Endothelial cell (in vitro differentiated cells): ENCODE data around the gene WWP2. TPM values are rescaled to one million over a fixed set of nuclear protein-coding genes. Genes with fewer than 3 reads are reported as not detected.

ENCODE experiments used
- DNase-seq: peaks from one replicate; pipeline ENCODE4 v3.0.0; 2021; ENCODE audit warnings: low spot score
- H3K27ac Mint-ChIP-seq: one replicate; pipeline ENCODE4 v1.8.0; 2021; ENCODE audit warnings: mixed read lengths, inconsistent platforms; ENCODE audit not compliant: unreplicated experiment
- H3K27me3 Mint-ChIP-seq: one replicate; pipeline ENCODE4 v1.8.0; 2021; ENCODE audit warnings: mild to moderate bottlenecking, moderate library complexity, mixed read lengths, inconsistent platforms; ENCODE audit not compliant: unreplicated experiment
- H3K36me3 Mint-ChIP-seq: one replicate; pipeline ENCODE4 v1.8.0; 2021; ENCODE audit warnings: mild to moderate bottlenecking, low read depth, mixed read lengths, inconsistent platforms; ENCODE audit not compliant: unreplicated experiment
- H3K4me1 Mint-ChIP-seq: one replicate; pipeline ENCODE4 v1.8.0; 2021; ENCODE audit warnings: mild to moderate bottlenecking, mixed read lengths, inconsistent platforms; ENCODE audit not compliant: unreplicated experiment
- H3K4me3 Mint-ChIP-seq: one replicate; pipeline ENCODE4 v1.8.0; 2021; ENCODE audit warnings: mild to moderate bottlenecking, mixed read lengths, inconsistent platforms; ENCODE audit not compliant: unreplicated experiment
- H3K9me3 Mint-ChIP-seq: one replicate; pipeline ENCODE4 v1.8.0; 2021; ENCODE audit warnings: mixed read lengths, inconsistent platforms; ENCODE audit not compliant: unreplicated experiment
- total RNA-seq: library from RNA; stranded (reverse); fragmentation: NEBNext Ultra II Directional; extraction: Animal tissue kit (Norgen Biotek cat#: 25700); gene quantifications from one replicate; pipeline ENCODE4 v1.2.1, GENCODE V29; 2021; ENCODE audit not compliant: unreplicated experiment
- TF ChIP-seq, protein P1 (sequence below): fragments of 200-600 bp; sonication (generic); IDR thresholded peaks from one replicate; pipeline ENCODE4 v1.5.0; 2021; ENCODE audit warnings: antibody characterized with exemption; ENCODE audit not compliant: unreplicated experiment

The WWP2 gene
- total RNA-seq, 1 donor from 2014 or later = 35.3 TPM

DNA sequence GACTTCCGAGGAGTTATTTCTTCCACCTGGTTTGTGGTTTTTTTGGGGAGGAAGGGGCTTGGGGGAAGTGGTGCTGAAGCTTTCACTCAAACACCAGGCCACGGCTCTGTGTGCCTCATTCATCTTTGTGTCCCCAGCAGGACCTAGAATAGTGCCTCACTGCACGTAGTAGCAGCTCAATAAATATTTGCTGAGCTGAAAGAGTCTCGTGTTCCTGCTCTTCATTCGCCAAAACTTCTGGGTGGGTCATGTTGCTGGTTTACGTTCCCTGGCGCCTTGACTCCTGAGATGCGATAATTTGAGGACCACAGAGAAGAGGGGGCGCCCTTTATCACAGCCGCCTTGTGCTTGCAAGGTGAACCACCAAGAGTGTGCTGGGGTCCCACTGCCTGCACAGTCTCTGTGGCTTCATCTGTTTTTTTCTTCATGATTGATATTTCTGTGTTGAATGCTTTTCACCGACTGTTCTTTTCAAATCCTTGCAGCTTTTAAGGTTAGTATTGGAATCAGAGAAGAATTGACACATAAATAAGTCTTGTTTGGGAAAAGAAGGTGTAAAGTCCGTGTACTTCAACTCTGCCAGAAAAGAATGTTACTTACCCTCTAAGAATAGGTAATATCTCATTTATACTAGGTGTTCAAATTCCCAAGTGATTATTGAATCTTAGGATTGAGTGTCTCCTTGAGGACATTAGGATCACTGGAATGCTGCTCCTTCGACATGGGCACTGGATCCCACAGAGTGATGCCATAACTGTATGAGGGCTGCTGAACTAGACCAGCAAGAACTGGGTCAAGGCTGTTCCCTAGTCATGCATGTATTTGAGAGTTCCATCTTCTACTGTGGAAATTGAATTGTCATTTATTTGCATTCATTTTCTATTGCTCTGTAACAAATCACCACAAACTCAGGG, 96.3 kb downstream of the WWP2 start:
- Mint-ChIP-seq H3K4me3 (no peak overlapping the region), H3K36me3 (no peaks in the 10 kb centered on the region), H3K27ac (no peak overlapping the region), H3K27me3 (peaks cover 7% of the 10 kb centered on the region), H3K9me3 (no peaks in the 10 kb centered on the region), H3K4me1 (peaks cover 4% of the 10 kb centered on the region)
- TF ChIP-seq, protein P1, sequence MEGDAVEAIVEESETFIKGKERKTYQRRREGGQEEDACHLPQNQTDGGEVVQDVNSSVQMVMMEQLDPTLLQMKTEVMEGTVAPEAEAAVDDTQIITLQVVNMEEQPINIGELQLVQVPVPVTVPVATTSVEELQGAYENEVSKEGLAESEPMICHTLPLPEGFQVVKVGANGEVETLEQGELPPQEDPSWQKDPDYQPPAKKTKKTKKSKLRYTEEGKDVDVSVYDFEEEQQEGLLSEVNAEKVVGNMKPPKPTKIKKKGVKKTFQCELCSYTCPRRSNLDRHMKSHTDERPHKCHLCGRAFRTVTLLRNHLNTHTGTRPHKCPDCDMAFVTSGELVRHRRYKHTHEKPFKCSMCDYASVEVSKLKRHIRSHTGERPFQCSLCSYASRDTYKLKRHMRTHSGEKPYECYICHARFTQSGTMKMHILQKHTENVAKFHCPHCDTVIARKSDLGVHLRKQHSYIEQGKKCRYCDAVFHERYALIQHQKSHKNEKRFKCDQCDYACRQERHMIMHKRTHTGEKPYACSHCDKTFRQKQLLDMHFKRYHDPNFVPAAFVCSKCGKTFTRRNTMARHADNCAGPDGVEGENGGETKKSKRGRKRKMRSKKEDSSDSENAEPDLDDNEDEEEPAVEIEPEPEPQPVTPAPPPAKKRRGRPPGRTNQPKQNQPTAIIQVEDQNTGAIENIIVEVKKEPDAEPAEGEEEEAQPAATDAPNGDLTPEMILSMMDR = no peak
- DNase-seq = no peak

DNA sequence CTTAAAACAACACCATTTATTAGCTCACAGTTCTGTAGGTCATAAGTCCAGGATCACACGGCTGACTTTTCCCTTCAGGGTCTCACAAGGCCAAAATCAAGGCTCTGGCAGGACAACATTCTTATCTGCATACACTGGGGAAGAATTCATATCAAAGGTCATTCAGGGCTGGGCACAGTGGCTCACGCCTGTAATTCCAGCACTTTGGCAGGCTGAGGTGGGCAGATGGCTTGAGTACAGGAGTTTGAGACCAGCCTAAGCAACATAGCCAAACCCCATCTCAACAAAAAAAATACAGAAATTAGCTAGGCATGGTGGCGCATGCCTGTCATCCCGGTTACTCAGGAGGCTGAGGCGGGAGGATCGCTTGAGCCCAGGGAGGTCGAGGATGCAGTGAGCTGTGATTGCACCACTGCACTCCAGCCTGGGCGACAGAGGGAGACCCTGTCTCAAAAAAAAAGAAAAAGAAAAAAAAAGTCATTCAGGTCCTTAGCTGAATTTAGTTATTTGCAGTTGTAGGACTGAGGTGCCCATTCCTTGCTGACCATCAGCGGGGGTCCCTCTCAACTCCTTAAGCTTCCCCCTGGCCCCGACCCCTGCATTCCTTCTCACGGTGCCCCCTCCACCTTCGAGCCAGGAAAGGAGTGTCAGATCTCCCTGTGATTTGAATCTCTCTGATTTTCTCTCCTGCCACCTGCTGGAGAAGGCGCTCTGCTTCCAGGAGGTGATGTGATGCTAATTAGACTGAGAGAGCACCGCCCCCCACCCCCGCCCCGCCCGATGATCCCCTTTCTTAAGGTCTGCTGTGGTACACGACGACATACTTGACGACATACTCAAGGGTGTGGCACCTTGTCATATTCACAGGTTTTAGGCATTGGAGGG, 97.2 kb downstream of the WWP2 start:
- DNase-seq = peak; percentile 39
- Mint-ChIP-seq H3K9me3 (no peaks in the 10 kb centered on the region), H3K4me3 (no peak overlapping the region), H3K27ac (no peak overlapping the region), H3K27me3 (peaks cover 7% of the 10 kb centered on the region), H3K4me1 (peaks cover 4% of the 10 kb centered on the region), H3K36me3 (no peaks in the 10 kb centered on the region)
- TF ChIP-seq, protein P1 = no peak

DNA sequence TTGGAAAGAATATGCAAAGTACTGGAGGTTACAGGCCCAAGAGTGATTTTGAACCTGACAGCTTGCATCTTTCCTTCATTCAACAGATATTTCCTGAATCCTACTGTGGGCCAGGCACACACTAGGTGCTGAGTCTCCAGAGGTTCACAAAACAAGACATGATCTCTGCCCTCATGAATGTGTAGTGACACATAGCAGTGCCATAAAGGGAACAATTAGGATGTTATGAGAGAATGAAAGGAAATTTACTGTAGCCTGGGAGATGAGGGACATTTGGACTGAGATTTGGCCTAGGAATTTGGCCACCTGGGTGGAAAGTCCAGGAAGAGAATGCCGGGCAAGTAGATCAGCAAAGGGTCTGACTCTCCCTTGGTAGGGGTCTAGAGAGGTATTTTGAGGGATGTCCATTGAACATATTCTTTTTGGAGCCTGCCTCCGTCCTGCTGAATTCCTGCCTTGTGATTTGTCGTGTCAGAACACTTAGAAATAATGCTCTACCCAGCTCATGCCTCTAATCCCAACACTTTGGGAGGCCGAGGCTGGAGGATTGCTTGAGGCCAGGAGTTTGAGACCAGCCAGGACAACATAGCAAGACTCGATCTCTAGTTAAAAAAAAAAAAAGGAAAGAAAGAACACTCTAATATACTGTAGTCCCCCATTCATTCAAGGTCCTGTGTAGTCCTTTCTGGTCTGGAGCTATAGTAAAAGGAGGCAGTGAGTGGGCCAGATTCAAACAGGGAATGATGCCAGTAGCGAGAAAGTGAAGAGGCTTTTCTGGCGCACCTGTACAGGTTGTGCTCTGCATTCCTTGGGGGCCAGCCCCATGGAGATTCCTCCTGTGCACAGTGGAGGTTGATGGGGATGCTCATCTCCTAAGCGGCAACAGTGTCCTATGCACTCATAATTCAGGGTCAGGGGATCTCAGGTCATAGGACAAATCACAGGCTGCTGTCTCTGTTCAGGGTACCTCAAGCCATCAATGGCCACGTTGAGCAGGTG, 98.4 kb downstream of the WWP2 start:
- no peaks in the 10 kb centered on the region for H3K9me3 Mint-ChIP-seq
- no peaks in the 10 kb centered on the region for H3K36me3 Mint-ChIP-seq
- H3K27ac Mint-ChIP-seq = no peak overlapping the region
- H3K4me1 Mint-ChIP-seq = peaks cover 1% of the 10 kb centered on the region
- TF ChIP-seq, protein P1 = no peak
- peaks cover 7% of the 10 kb centered on the region for H3K27me3 Mint-ChIP-seq
- H3K4me3 Mint-ChIP-seq = no peak overlapping the region
- DNase-seq = no peak

DNA sequence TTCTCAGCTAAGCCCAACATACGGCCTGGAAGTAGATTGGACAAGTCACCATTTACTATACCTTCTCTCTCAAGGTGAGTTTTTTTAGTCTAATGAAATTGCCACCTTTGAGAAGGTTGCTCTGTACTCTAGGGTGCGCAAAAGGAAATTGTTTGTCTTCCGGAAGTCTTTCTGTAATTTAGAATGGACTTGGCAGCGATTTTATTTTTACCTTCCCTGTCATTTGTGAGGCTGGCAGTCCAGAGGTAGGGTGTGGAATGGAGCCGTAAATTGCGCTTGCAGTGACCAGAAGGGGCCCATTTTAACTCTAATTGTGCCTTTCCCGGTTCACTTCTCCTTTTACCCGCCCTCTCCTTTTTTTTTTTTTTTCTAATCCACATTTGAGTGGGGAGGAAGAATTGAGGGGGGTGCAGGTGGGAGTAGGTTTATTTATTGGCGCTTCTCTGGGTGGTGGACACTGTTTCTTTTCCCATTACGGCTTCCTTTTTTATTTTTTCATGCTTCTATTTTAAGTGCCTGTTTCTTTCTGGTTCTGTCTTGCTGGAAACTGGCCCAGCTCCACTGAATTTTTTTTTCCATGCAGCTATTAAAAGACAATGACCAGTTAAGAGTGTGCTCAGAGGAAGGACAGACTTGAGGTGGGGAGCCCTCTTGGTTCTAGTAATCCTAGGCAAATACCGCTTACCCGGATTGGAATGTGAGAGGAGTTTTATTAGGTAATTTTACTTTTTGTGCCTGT, 99.3 kb downstream of the WWP2 start:
- TF ChIP-seq, protein P1 = no peak
- DNase-seq = no peak
- Mint-ChIP-seq H3K36me3 (no peaks in the 10 kb centered on the region), H3K27ac (no peak overlapping the region), H3K27me3 (peaks cover 7% of the 10 kb centered on the region), H3K4me1 (no peaks in the 10 kb centered on the region), H3K9me3 (no peaks in the 10 kb centered on the region), H3K4me3 (no peak overlapping the region)
